MCF 10A (cell line): ENCODE measurements around the gene HS6ST2. TPM values are rescaled to one million over a fixed set of nuclear protein-coding genes. Genes with fewer than 3 reads are reported as not detected.

ENCODE experiments used
- BruUV-seq: library from RNA; stranded (reverse); fragments of 400-500 nt; replicated peaks from 2 replicates; lab custom pipeline; 2021; lab: Mats Ljungman, UMichigan
- CTCF ChIA-PET: fragments of 300-600 bp; sonication (Branson Sonifier 250); formaldehyde crosslinking; extraction: SDS; loops from one replicate; lab custom pipeline; 2021; ENCODE audit warnings: antibody characterized with exemption, inconsistent platforms; lab: Yijun Ruan, JAX
- POLR2A ChIA-PET: fragments of 300-600, 350-650 bp; sonication (Branson Sonifier 250); formaldehyde crosslinking; extraction: SDS; loops from one replicate; lab custom pipeline; 2020; ENCODE audit warnings: antibody characterized with exemption, inconsistent platforms; lab: Yijun Ruan, JAX
- DNase-seq: peaks from one replicate; pipeline ENCODE4 v3.0.0-alpha.2; 2018; ENCODE audit not compliant: unreplicated experiment
- H3K27ac Mint-ChIP-seq: one replicate; pipeline ENCODE4 v1.8.0; 2022; ENCODE audit warnings: mild to moderate bottlenecking, low read depth, mixed read lengths; ENCODE audit not compliant: unreplicated experiment
- H3K27me3 Mint-ChIP-seq: one replicate; pipeline ENCODE4 v1.8.0; 2022; ENCODE audit warnings: mixed read lengths; ENCODE audit not compliant: insufficient read depth, unreplicated experiment
- H3K36me3 Mint-ChIP-seq: one replicate; pipeline ENCODE4 v1.8.0; 2022; ENCODE audit warnings: mild to moderate bottlenecking, moderate library complexity, mixed read lengths; ENCODE audit not compliant: insufficient read depth, unreplicated experiment
- H3K4me1 Mint-ChIP-seq: one replicate; pipeline ENCODE4 v1.8.0; 2022; ENCODE audit warnings: mixed read lengths; ENCODE audit not compliant: insufficient read depth, unreplicated experiment
- H3K4me3 Mint-ChIP-seq: one replicate; pipeline ENCODE4 v1.8.0; 2022; ENCODE audit warnings: mild to moderate bottlenecking, moderate library complexity, mixed read lengths; ENCODE audit not compliant: unreplicated experiment
- H3K9me3 Mint-ChIP-seq: one replicate; pipeline ENCODE4 v1.8.0; 2022; ENCODE audit warnings: mixed read lengths; ENCODE audit not compliant: unreplicated experiment
- CTCF ChIP-seq: fragments of 200-600 bp; IDR thresholded peaks from one replicate; pipeline ENCODE4 v1.8.0; 2022; ENCODE audit warnings: antibody characterized with exemption, mild to moderate bottlenecking; ENCODE audit not compliant: unreplicated experiment
- intact Hi-C: fragments of 100-400 bp; cut with micrococcal nuclease; formaldehyde crosslinking; loops from 2 replicates; pipeline ENCODE4 v1.14.1; 2022
- total RNA-seq: library from RNA; stranded (reverse); gene quantifications from 2 replicates; pipeline ENCODE4 v1.2.3, GENCODE V29; 2022

HS6ST2 gene
- total RNA-seq, 1 experiment from 2014 or later = 26.1 TPM

- intact Hi-C loops = no loop called here
- CTCF ChIA-PET = interaction anchor here (0.6 to 1.2 kb wide), 9 partner anchors 9 to 1929 kb away, joined by 3 to 8 read pairs (median 3); no protein-coding TSS in a partner anchor
Measured at GRCh38 chrX:132677233-132677716, 281.2 kb downstream of the HS6ST2 start.

DNA sequence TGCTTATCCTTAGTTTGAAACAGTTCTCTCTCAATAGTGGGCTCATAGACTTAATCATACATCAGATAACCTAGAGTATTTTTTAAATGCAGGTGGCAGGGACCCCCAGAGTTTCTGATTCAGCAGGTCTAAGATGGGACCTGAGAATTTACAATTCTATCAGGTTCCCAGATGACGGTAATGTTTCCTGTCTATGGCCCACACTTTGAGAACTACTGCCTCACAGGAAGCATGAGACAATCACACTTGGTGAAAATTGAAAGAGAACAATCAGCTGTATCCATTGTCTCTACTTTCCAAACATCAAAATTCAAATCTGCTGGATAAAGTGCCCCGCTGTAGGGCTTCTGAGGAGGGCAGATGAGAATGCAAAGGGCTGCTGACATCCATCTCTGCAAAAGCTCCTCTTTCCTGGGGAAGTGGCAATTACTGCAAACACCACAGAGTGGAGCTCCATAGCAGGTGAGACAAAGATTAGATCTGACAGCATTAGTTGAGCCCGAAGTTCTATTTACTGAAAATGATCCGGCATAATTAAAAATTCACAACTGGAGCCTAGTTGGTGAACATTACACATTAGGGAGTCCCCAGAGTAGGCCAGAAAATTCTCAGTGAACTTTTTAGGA, 281.8 kb downstream of the HS6ST2 start:
- H3K4me3 Mint-ChIP-seq = no peak overlapping the region
- peaks cover 73% of the 10 kb centered on the region for H3K27me3 Mint-ChIP-seq
- peak; percentile 8 for DNase-seq
- no TSS peak for BruUV-seq
- H3K27ac Mint-ChIP-seq = no peak overlapping the region
- ChIA-PET CTCF (interaction anchor here (0.7 to 1.0 kb wide), 5 partner anchors 8 to 499 kb away, joined by 3 to 4 read pairs (median 3); no protein-coding TSS in a partner anchor), POLR2A (no interaction called here)
- TF ChIP-seq CTCF = no peak
- H3K9me3 Mint-ChIP-seq = peaks cover 19% of the 10 kb centered on the region
- no peaks in the 10 kb centered on the region for H3K36me3 Mint-ChIP-seq
- H3K4me1 Mint-ChIP-seq = no peaks in the 10 kb centered on the region
- intact Hi-C loops = no loop called here

More at GRCh38 chrX:132677233-132677716, 281.2 kb downstream of the HS6ST2 start:
- POLR2A ChIA-PET = no interaction called here
- Mint-ChIP-seq H3K27me3 (peaks cover 67% of the 10 kb centered on the region), H3K27ac (no peak overlapping the region), H3K36me3 (no peaks in the 10 kb centered on the region), H3K4me3 (no peak overlapping the region), H3K9me3 (peaks cover 19% of the 10 kb centered on the region), H3K4me1 (no peaks in the 10 kb centered on the region)
- no peak for TF ChIP-seq CTCF
- no peak for DNase-seq
- no TSS peak for BruUV-seq

DNA sequence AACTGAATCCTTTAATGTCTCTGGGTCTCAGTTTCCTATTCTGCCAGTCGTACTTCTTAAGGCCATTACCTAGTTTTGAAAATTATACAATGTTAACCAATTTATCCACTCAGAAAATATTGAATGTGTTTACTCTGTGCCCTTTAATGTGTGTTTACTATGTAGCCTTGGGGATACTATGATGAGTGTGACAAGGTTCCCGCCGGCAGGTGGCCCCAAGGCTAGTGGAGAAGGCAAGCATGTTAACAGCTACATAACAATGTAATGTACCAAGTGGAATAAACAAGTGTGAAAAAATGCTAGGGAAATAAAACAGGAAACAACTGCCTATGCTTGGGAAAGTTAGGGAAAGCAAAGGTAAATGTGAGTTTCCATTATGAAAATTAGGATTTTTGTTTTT, 282.3 kb downstream of the HS6ST2 start:
- no peak overlapping the region for H3K27ac Mint-ChIP-seq
- intact Hi-C loops = no loop called here
- H3K9me3 Mint-ChIP-seq = peaks cover 19% of the 10 kb centered on the region
- H3K4me1 Mint-ChIP-seq = no peaks in the 10 kb centered on the region
- TF ChIP-seq CTCF = no peak
- peaks cover 77% of the 10 kb centered on the region for H3K27me3 Mint-ChIP-seq
- no peak for DNase-seq
- ChIA-PET CTCF (interaction anchor here (0.7 to 1.0 kb wide), 3 partner anchors 8 to 12 kb away, joined by 3 to 4 read pairs (median 3); no protein-coding TSS in a partner anchor), POLR2A (no interaction called here)
- no peak overlapping the region for H3K4me3 Mint-ChIP-seq
- BruUV-seq = no TSS peak
- no peaks in the 10 kb centered on the region for H3K36me3 Mint-ChIP-seq

DNA sequence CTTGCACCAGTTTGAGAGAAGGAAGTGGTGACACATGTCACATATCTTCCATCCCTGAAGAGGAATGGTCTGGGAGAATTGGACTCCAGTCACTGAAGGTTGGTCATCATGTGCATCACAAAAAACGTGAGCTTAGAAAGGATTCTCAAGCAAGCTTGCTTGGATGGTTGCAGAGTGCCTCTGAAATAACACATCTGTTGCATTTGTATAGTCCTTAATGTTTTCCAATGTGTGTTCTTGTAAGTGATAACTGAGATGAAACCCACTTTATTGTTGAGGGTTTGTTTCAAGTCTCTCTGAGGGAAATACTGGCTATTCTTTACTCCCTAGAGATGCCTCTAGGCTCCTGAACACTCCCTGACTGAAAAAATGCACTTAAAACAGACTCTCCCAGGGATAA, 285.1 kb downstream of the HS6ST2 start:
- Mint-ChIP-seq H3K27me3 (peaks cover 82% of the 10 kb centered on the region), H3K36me3 (no peaks in the 10 kb centered on the region), H3K9me3 (no peaks in the 10 kb centered on the region), H3K27ac (no peak overlapping the region), H3K4me3 (no peak overlapping the region), H3K4me1 (no peaks in the 10 kb centered on the region)
- BruUV-seq = no TSS peak
- ChIA-PET CTCF (interaction anchor here (1.0 kb wide), 1 partner anchor 42 kb away, joined by 3 read pairs; no protein-coding TSS in a partner anchor), POLR2A (no interaction called here)
- intact Hi-C loops = no loop called here
- no peak for DNase-seq
- TF ChIP-seq CTCF = no peak
